GM10266 (cell line): Measurements from ENCODE around the gene LMAN2.

Experiments used
- DNase-seq: peaks from one replicate; pipeline ENCODE4 v3.0.0; 2012; ENCODE audit errors: extremely low spot score
- CTCF ChIP-seq: IDR thresholded peaks from 2 replicates; pipeline ENCODE4 v1.5.1; 2012; ENCODE audit warnings: mild to moderate bottlenecking, low read depth; ENCODE audit not compliant: control insufficient read depth, insufficient read depth; ENCODE audit errors: missing control alignments

Gene LMAN2

GRCh38 chr5:177291735-177292134, 59.7 kb downstream of the LMAN2 start:
- no peak for DNase-seq
- no peak for TF ChIP-seq CTCF

- DNase-seq: no peak
- TF ChIP-seq CTCF: no peak
Observed at GRCh38 chr5:177290816-177291596, 60.5 kb downstream of the LMAN2 start.

- DNase-seq: no peak
- TF ChIP-seq CTCF: no peak
Observed at GRCh38 chr5:177288191-177288590, 63.3 kb downstream of the LMAN2 start.
